ENCODE results near the gene CPB1.

Gene CPB1

DNA sequence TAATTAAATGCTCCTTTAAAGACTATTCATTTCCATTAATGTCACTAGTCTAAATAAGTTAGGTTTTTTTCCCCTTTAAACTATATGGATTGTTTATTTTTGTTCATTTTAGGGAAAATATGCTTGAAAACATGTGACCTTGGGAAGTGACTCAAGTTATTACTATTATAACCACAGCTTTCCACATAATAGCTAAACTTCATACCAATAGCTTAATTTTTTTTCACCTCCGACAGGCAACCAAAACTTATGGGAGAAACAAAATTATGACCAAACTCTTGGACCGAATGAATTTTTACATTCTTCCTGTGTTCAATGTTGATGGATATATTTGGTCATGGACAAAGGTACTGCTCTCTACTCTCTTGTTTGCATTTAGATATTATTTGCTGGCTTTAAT is 53.7 kb downstream of the CPB1 start:
- no peak for DNase-seq (ENCODE audit: low read depth in 2 of 2, low spot score in 1 of 2)

DNA sequence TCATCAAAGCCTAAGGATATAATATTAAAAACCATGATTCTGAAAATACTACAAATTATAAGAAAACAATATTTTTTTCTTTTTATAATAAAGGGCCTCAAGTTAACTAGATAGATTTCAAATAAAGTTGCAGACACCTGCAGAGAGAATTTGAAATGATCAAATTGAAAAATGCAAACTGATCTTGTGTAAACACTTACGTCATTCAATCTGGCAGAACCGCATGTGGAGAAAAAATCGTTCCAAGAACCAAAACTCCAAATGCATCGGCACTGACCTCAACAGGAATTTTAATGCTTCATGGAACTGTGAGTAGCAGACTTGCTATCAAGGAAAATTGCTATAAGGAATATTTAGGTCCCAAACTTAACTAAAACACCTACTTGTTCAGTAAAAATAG is 54.7 kb downstream of the CPB1 start:
- no peak for DNase-seq (ENCODE audit: low read depth in 2 of 2, low spot score in 1 of 2)

DNA sequence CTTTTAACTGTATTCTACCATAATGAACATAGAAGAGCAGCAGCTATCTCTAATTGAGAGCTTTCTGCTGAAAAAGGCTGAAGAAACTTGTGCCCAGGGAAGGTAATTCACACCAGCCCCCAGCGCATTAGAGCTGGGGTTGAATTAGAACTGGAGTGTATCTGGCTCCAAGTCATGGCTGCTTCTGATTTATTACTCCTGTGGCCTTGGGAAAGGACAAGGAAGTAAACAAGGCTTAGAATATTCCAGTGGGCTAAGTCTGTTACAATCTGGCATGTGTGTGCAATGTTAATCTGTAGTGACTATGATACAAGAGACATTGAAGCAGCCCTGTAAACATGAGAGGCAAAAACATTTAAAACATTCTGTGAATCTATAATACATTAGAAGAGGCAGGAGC is 55.6 kb downstream of the CPB1 start:
- no peak for DNase-seq (ENCODE audit: low read depth in 2 of 2, low spot score in 1 of 2)

DNA sequence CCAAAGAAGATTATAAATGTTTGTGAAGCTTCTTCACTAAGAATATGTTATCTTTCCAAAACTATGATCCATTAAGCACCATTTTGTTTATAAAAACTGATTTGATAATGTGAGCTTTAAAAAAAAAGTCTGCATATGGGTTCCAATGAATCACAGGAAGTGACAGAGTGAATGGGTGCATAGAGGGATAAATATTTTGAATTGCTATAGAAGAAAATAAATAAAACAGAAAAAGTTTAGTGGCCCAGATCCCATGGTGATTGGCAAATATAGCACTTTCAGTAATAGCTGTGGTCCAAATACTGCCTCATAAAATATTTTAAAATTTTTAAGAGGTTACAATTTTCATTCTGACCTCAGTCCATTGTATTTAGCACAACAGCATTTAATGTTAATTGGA is 56.6 kb downstream of the CPB1 start:
- no peak for DNase-seq (ENCODE audit: low read depth in 2 of 2, low spot score in 1 of 2)

DNA sequence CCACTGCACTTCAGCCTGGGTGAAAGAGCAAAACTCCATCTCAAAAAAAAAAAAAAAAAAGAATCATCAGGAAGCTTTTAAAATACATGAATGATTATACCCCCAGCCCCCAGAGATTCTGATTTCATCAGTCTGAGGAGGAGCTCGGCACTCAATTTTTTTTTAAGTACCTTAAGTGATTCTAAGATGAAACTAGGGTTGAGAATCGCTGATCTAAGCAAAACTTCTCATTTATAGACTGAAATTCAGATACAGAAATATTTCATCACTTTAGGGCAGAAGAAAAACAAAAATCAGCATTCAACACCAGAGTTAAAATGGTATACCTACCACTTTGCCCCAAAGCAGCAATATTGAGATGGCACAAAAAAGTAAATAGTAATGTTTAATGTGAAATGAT is 62.2 kb downstream of the CPB1 start:
- DNase-seq (ENCODE audit: low read depth in 2 of 2, low spot score in 1 of 2): no peak

DNA sequence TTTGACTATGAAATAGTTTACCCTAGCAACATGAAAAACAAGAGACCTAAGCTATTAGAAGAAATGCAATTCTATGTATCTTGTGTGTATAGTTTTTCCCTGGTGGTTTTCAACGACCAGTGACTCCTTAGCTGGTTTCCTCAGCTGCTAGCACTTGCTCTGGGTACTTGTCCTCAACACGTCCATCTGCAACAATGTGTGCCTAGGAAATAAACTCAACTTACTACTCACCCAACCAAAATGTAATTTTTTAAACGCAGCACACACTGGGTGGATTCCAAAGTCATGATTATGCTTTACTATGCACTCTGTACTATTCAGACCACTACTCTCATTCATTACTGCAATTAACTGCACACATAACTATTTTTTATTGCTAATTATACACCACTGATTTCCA is 68.5 kb downstream of the CPB1 start:
- DNase-seq (ENCODE audit: low read depth in 2 of 2, low spot score in 1 of 2): no peak

DNA sequence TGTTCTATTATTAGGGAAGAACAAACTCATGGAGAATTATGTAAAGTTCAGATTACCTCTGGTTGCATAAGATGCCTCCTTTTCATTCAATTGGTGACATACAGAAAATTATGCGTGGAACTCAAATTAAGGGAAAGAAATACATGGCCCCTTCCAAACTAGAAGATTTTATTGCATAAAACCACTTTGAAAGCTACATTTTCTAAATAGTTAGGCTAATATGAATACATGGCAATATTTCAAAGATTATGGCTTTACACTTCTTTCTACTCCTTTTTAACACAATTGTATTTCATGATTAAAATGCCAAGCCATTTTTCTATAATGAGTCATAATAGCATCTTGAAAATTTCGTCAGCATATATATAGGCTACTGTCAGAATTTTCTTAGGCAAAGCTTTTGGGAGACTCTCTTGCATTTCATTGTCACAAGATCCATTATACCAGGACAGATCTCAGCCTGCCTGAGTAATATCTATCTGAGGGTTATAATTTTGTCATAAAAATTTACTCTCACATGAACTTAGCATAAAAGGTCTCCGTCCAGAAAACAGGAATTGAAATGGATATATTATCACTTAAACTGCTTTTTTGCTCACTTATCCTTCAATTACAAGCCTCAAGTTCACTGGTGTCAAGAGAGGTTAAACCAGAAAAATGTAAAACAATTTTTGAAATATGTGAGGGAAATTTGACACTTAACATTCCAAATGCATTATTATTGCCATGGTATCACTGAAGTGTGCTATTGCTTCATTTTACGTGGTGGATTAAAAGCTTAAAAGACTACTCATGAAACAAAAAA is 74.6 kb downstream of the CPB1 start:
- DNase-seq (ENCODE audit: low read depth in 2 of 2, low spot score in 1 of 2): no peak

DNA sequence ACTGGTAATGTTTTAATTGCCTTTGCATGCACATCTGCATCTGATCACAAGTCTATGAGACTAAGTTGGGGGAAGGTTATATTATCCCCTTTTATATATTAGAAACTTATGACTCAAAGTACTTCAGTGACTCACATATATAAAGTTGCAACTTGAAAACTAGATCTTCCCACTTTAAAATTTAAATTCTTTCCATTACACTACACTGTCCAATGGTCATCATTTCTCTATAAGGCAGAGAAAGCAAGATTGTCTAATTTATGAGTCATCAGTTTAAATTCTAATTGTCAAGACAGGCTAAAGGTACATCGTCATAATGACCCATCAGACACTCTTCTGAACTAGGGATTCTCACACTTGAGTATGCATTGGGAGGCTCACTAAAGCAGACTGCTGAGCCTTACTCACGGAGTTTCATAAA is 75.4 kb downstream of the CPB1 start:
- DNase-seq (ENCODE audit: low read depth in 2 of 2, low spot score in 1 of 2): no peak

DNA sequence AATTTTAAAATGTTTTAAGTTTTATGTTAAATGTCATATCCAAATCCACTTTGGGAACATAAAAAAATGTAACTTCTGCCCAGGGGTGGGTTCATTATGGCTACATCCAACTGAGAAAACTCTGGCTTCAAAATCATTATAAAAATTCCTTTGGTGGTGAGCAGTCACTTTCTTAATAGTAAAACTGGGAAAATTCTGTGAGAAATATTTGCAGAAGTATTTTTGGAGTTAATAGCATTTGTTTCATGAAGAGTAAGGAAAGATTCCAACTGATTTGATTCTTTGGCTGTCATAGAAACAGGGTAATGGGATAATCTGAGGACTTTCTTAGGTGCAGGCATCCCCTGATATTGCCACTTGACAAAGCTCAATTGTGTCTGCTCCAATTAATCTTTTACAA is 76.3 kb downstream of the CPB1 start:
- no peak for DNase-seq (ENCODE audit: low read depth in 2 of 2, low spot score in 1 of 2)

DNA sequence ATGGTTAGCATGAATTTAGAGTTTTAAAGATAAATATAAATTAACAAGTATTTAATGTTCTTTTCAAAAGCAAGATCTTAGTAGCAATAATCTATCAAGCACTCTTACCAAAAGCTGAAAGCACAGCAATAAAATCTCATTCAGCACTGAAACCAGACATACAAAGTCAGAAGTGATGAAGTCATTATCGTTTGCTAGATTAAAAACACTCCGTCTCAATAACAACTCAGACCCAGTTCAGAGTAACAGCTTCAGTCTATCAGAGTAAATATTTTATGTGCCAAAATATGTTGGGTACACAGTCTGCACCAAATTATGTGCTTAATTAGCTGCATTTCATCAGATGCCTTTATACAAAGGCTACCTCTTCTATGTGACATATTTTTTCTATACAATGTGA is 79.1 kb downstream of the CPB1 start:
- DNase-seq (ENCODE audit: low read depth in 2 of 2, low spot score in 1 of 2): no peak

All from stimulated activated CD8-positive, alpha-beta memory T cell treated with anti-CD3 and anti-CD28 coated beads, Interleukin-4, amount 100 ng/mL, for 1 hour (primary cell).